WTC11 (cell line): ENCODE results near the gene THUMPD3.

ENCODE experiments used
- NFYB ChIP-seq: sonication (generic); formaldehyde crosslinking; conservative IDR thresholded peaks from 2 replicates; pipeline ENCODE4 v1.8.0; 2022; ENCODE audit warnings: low read depth, missing genetic modification reagents
- SP1 ChIP-seq: sonication (generic); formaldehyde crosslinking; conservative IDR thresholded peaks from 2 replicates; pipeline ENCODE4 v1.8.1; 2022; ENCODE audit warnings: missing genetic modification reagents
- ZNF232 ChIP-seq: sonication (generic); formaldehyde crosslinking; IDR thresholded peaks from 2 replicates; pipeline ENCODE4 v1.8.0; 2022; ENCODE audit warnings: mild to moderate bottlenecking, missing genetic modification reagents
- ZNF423 ChIP-seq: fragments of 250-450 bp; sonication (Bioruptor Pico); IDR thresholded peaks from 2 replicates; pipeline ENCODE4 v2.1.2; 2022; ENCODE audit warnings: mild to moderate bottlenecking, moderate library complexity
- TF ChIP-seq, protein P1 (sequence below): fragments of 200-600 bp; IDR thresholded peaks from 2 replicates; pipeline ENCODE4 v1.8.0; 2022; ENCODE audit warnings: antibody characterized with exemption
- TF ChIP-seq, protein P2 (sequence below): sonication (generic); formaldehyde crosslinking; IDR thresholded peaks from 2 replicates; pipeline ENCODE4 v1.8.1; 2023; ENCODE audit warnings: mild to moderate bottlenecking, moderate library complexity, missing genetic modification reagents

DNA sequence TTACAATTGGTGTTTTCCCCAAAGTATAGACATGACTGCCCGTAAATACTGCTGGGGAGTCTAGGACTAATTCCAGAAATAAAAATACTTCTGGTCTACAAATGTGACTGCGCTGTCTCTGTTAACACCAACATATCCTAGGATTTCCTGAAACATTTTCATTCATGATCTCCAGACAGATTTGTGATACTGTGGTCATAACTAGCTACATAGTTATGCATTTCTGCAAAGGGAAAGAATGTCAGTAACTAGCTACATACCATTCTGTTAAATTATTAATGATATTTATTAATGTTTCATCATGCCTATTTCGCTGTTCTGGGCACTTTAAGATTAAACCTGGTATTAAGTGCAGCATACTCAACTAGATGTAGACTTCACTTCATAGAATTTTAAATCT is 67.9 kb downstream of the THUMPD3 start:
- no peak for TF ChIP-seq ZNF232 (CRISPR knock-in tag)
- no peak for TF ChIP-seq SP1 (CRISPR knock-in tag)
- TF ChIP-seq, protein P1, sequence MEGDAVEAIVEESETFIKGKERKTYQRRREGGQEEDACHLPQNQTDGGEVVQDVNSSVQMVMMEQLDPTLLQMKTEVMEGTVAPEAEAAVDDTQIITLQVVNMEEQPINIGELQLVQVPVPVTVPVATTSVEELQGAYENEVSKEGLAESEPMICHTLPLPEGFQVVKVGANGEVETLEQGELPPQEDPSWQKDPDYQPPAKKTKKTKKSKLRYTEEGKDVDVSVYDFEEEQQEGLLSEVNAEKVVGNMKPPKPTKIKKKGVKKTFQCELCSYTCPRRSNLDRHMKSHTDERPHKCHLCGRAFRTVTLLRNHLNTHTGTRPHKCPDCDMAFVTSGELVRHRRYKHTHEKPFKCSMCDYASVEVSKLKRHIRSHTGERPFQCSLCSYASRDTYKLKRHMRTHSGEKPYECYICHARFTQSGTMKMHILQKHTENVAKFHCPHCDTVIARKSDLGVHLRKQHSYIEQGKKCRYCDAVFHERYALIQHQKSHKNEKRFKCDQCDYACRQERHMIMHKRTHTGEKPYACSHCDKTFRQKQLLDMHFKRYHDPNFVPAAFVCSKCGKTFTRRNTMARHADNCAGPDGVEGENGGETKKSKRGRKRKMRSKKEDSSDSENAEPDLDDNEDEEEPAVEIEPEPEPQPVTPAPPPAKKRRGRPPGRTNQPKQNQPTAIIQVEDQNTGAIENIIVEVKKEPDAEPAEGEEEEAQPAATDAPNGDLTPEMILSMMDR: no peak
- TF ChIP-seq, protein P2, sequence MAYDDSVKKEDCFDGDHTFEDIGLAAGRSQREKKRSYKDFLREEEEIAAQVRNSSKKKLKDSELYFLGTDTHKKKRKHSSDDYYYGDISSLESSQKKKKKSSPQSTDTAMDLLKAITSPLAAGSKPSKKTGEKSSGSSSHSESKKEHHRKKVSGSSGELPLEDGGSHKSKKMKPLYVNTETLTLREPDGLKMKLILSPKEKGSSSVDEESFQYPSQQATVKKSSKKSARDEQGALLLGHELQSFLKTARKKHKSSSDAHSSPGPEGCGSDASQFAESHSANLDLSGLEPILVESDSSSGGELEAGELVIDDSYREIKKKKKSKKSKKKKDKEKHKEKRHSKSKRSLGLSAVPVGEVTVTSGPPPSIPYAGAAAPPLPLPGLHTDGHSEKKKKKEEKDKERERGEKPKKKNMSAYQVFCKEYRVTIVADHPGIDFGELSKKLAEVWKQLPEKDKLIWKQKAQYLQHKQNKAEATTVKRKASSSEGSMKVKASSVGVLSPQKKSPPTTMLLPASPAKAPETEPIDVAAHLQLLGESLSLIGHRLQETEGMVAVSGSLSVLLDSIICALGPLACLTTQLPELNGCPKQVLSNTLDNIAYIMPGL (CRISPR knock-in tag): no peak
- no peak for TF ChIP-seq ZNF423
- no peak for TF ChIP-seq NFYB (CRISPR knock-in tag)
